Endothelial cell of umbilical vein (primary cell): ENCODE results near the gene RFLNA. TPM values are rescaled to one million over a fixed set of nuclear protein-coding genes. Genes with fewer than 3 reads are reported as not detected.

Source experiments
- BruUV-seq: library from RNA; stranded (reverse); fragments of 400-500 nt; replicated peaks from 2 replicates; lab custom pipeline; 2021; lab: Mats Ljungman, UMichigan
- CTCF ChIA-PET: fragments of 300-600, 350-600 bp; sonication (Branson Sonifier 250); formaldehyde crosslinking; loops from one replicate; lab custom pipeline; 2021; ENCODE audit warnings: antibody characterized with exemption, inconsistent platforms; lab: Charles Lee
- POLR2A ChIA-PET: fragments of 300-600, 350-600 bp; sonication (Branson Sonifier 250); formaldehyde crosslinking; loops from one replicate; lab custom pipeline; 2021; ENCODE audit warnings: antibody characterized with exemption, inconsistent platforms; lab: Charles Lee
- DNase-seq: peaks from one replicate; pipeline ENCODE4 v3.0.0-alpha.2; 2011; ENCODE audit warnings: low read depth, low spot score
- FAIRE-seq: peaks from 2 replicates; lab custom pipeline; 2011; peaks lifted over from hg19 to GRCh38; lab: Jason Lieb, UNC
- H2AFZ ChIP-seq: 2 replicates; pipeline ENCODE4 v1.6.0; 2012; ENCODE audit warnings: low read depth, low read length, control low read depth, inconsistent platforms
- H3K27ac ChIP-seq: 2 replicates; pipeline ENCODE4 v1.5.1; 2011; ENCODE audit warnings: low read depth, mild to moderate bottlenecking, control low read depth, low read length, moderate library complexity; ENCODE audit not compliant: insufficient read depth
- H3K27me3 ChIP-seq, 2 experiments: 2 replicates each; pipeline versions ENCODE4 v1.6.0 to v1.6.1; 2011; ENCODE audit warnings: low read length in 2 of 2, mixed read lengths in 1 of 2; ENCODE audit not compliant: control insufficient read depth in 2 of 2, insufficient read depth in 2 of 2
- H3K36me3 ChIP-seq, 2 experiments: 2 replicates in 1 of 2; 3 replicates in 1 of 2; pipeline ENCODE4 v1.5.1; 2011; ENCODE audit warnings: low read length in 2 of 2, mild to moderate bottlenecking in 1 of 2, moderate library complexity in 1 of 2; ENCODE audit not compliant: control insufficient read depth in 2 of 2, insufficient read depth in 2 of 2; ENCODE audit errors: extremely low read depth in 1 of 2
- H3K4me1 ChIP-seq: 3 replicates; pipeline ENCODE4 v1.5.1; 2011; ENCODE audit warnings: mild to moderate bottlenecking, low read length; ENCODE audit not compliant: control insufficient read depth, insufficient read depth; ENCODE audit errors: extremely low read depth
- H3K4me2 ChIP-seq: 2 replicates; pipeline ENCODE4 v1.6.1; 2011; ENCODE audit warnings: low read length, control low read depth, mixed read lengths; ENCODE audit not compliant: insufficient read depth
- H3K4me3 ChIP-seq, 3 experiments: fragments of 200-600 bp in 1 of 3; sonication (generic), shearing (Covaris generic) in 1 of 3; replicated peaks in 1 of 3; 2 replicates each; pipeline ENCODE4 v1.5.1; 2011 to 2016; ENCODE audit warnings: control low read depth in 3 of 3, low read length in 3 of 3, mild to moderate bottlenecking in 2 of 3, inconsistent platforms in 1 of 3, low read depth in 1 of 3, moderate library complexity in 1 of 3; ENCODE audit not compliant: insufficient read depth in 1 of 3
- H3K79me2 ChIP-seq: 2 replicates; pipeline ENCODE4 v1.6.0; 2012; ENCODE audit warnings: low read length, inconsistent platforms; ENCODE audit not compliant: control insufficient read depth, insufficient read depth
- H3K9ac ChIP-seq: replicated peaks from 2 replicates; pipeline ENCODE3; 2011; ENCODE audit warnings: low read length, control low read depth; ENCODE audit not compliant: insufficient read depth; ENCODE audit errors: extremely low read depth
- H3K9me1 ChIP-seq: replicated peaks from 3 replicates; pipeline ENCODE4 v1.6.0; 2011; ENCODE audit warnings: mild to moderate bottlenecking, low read length; ENCODE audit not compliant: control insufficient read depth, insufficient read depth; ENCODE audit errors: extremely low read depth
- H3K9me3 ChIP-seq: replicated peaks from 2 replicates; pipeline ENCODE4 v1.5.1; 2012; ENCODE audit warnings: low read length, inconsistent platforms; ENCODE audit not compliant: control insufficient read depth, insufficient read depth
- H4K20me1 ChIP-seq: replicated peaks from 2 replicates; pipeline ENCODE3; 2011; ENCODE audit warnings: mild to moderate bottlenecking, low read length; ENCODE audit not compliant: control insufficient read depth, insufficient read depth; ENCODE audit errors: extremely low read depth
- CTCF ChIP-seq, 2 donors: IDR thresholded peaks; 1 replicate in 1 of 2; 2 replicates in 1 of 2; pipeline ENCODE4 v1.5.1; 2011; ENCODE audit warnings: low read length in 2 of 2, mild to moderate bottlenecking in 2 of 2, moderate library complexity in 2 of 2, control low read depth in 1 of 2, inconsistent platforms in 1 of 2, low read depth in 1 of 2; ENCODE audit not compliant: insufficient read depth in 1 of 2; ENCODE audit errors: extremely low read depth in 1 of 2
- EZH2 ChIP-seq: IDR thresholded peaks from 2 replicates; pipeline ENCODE4 v1.6.1; 2012; ENCODE audit warnings: borderline replicate concordance, low read depth, mild to moderate bottlenecking, moderate library complexity, low read length, inconsistent platforms; ENCODE audit not compliant: severe bottlenecking
- FOS ChIP-seq: IDR thresholded peaks from 2 replicates; pipeline ENCODE4 v1.6.1; 2011; ENCODE audit warnings: mild to moderate bottlenecking, low read length, moderate library complexity, borderline replicate concordance; ENCODE audit not compliant: insufficient read depth
- GATA2 ChIP-seq: IDR thresholded peaks from 2 replicates; pipeline ENCODE4 v1.7.0; 2011; ENCODE audit warnings: low read depth, mild to moderate bottlenecking, moderate library complexity, mixed read lengths, low read length; ENCODE audit not compliant: insufficient read length, insufficient read depth
- MAX ChIP-seq: IDR thresholded peaks from 2 replicates; pipeline ENCODE4 v1.6.1; 2011; ENCODE audit not compliant: insufficient read depth, insufficient read length
- MYC ChIP-seq: IDR thresholded peaks from one replicate; pipeline ENCODE4 v1.6.1; 2011; ENCODE audit warnings: mild to moderate bottlenecking, low read depth, low read length
- POLR2A ChIP-seq: IDR thresholded peaks from 2 replicates; pipeline ENCODE4 v1.6.1; 2012; ENCODE audit warnings: low read depth, mild to moderate bottlenecking, control low read depth, low read length
- POLR2AphosphoS5 ChIP-seq: IDR thresholded peaks from 2 replicates; pipeline ENCODE4 v1.6.1; 2012; ENCODE audit warnings: low read depth, mild to moderate bottlenecking, control low read depth, low read length, moderate library complexity; ENCODE audit not compliant: insufficient read depth
- dilution Hi-C: fragments of 300-500 bp; cut with MboI; formaldehyde crosslinking; loops from one replicate; pipeline ENCODE4 v1.15.0; 2019; ENCODE audit warnings: low sequenced_read_pairs; ENCODE audit not compliant: extremely low pct_ligation_motif_present
- intact Hi-C: fragments of 100-400 bp; cut with micrococcal nuclease; formaldehyde crosslinking; loops from one replicate; pipeline ENCODE4 v1.10.0; 2022
- polyA plus RNA-seq, 4 experiments: library from polyadenylated mRNA; depleted of rRNA in 3 of 4; stranded (reverse) in 3 of 4; unstranded in 1 of 4; fragments of >200 nt; gene quantifications; 2 replicates each; pipeline versions ENCODE4 v1.2.1 to v1.2.3, GENCODE V29; 2011 to 2012; ENCODE audit warnings: missing spikeins in 1 of 4
- total RNA-seq: library from RNA; stranded (reverse); gene quantifications from 2 replicates; pipeline ENCODE4 v1.2.3, GENCODE V29; 2021

The RFLNA gene
- total and polyA plus RNA-seq, 2 donors (not counting 3 experiments of a cell fraction or from before 2014, with no cell fraction given): 19.7 to 24.5 TPM

DNA sequence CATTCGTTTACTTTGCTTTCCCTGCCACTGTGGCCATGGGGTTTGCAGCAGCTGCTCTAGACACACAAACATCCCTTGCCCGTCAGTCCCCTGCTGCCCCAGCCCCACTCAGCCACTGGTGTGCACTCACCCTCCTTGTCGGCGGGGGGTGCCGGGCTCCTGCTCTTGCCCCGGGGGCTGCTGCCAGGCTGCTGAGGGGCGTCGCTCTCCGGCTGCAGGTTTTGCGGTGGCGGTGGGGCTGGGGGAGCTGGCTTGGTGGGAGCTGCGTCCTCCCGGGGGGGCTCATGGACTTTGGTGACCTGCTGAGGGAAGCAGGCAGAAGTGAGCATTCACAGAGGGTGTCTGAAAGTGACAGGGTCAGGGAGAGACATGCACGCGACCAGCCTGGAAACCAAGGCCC is 67.1 kb downstream of the RFLNA start:
- ChIA-PET POLR2A (no interaction called here), CTCF (interaction anchor here (1.3 to 1.5 kb wide), 3 partner anchors 9 to 37 kb away, joined by 3 to 4 read pairs (median 4); no protein-coding TSS in a partner anchor)
- Histone ChIP-seq H3K79me2 (peaks cover 62% of the 10 kb centered on the region), H3K9ac (no peak overlapping the region), H3K27ac (no peak overlapping the region), H3K4me3 (no peak overlapping the region), H4K20me1 (no peaks in the 10 kb centered on the region), H3K9me3 (no peaks in the 10 kb centered on the region), H3K36me3 (peaks cover 8 to 61% of the 10 kb centered on the region in 2 experiments), H3K4me1 (no peaks in the 10 kb centered on the region), H3K4me2 (no peak overlapping the region), H2AFZ (no peak overlapping the region), H3K9me1 (no peaks in the 10 kb centered on the region), H3K27me3 (no peaks in the 10 kb centered on the region)
- no peak for FAIRE-seq
- no TSS peak for BruUV-seq
- DNase-seq: no peak
- TF ChIP-seq POLR2A (no peak), GATA2 (no peak), POLR2AphosphoS5 (no peak), MAX (no peak), FOS (no peak), CTCF (IDR thresholded peaks at IDR 0.05; ENCODE audit: extremely low read depth in 1 of 2, insufficient read depth in 1 of 2, low read depth in 1 of 2, low read length in 2 of 2) (no peak), MYC (no peak), EZH2 (no peak)
- dilution Hi-C loops: no loop called here
- intact Hi-C loops: no loop called here
